Measurements from ENCODE around the gene DPT.

The DPT gene

DNA sequence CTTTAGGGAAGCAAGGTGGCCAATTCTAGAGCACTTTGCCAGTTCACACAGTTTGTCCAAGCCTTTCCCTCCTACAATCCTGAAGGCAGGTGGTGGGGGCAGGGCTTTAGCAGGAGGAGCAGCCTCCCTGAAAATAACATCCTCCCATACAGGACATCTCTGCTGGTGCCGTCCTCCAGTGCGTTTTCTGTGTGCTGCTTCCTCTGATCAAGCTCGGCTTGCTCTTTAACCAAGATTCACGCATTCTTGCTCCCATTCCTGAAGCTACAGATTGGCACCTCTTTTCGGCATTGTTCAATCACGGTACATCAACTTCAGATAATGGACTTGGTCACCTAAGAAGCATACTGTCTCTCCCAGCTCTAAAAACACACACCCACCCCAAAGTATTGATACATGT is 7.5 kb upstream of the DPT start:
- no peak for DNase-seq (ENCODE audit: low read depth in 2 of 3, low spot score in 1 of 3)

DNA sequence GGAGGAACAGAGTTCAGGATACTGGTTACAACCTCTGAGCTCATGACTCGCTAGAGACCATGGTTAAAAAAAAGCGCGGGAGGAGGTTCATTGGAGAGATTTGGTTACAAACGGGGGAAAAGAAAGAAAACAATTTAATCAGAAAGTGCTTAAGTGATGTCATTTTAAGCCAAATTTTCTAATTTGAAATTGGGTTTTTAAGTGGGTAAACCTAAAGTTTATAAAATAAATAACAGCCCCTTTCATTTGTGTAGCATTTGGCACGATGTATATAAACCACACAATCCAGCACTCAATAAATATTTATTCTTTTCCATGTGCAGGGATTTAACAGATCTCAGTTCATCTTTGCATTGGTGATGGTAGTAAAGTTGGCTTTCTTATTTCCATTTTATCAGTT is 7.0 kb upstream of the DPT start:
- DNase-seq (ENCODE audit: low read depth in 2 of 3, low spot score in 1 of 3), result no peak

DNA sequence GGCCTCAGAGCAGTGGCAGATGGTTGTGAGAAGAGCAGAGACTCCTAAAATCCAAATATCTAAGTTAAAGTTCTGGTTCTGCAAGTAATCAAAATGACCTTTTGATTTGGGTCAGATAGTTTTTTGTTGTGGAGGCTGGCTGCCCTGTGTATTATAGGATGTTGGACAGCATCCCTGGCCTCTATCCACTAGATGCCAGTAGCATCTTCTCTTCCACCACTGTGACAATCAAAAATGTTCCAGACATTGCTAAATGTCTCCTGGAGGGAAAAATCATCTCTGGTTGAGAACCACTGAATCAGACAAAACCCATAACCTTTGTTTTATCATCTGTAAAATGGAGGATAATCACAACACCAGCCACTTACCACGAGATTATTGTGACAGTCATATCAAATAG is 5.9 kb upstream of the DPT start:
- DNase-seq (ENCODE audit: low read depth in 2 of 3, low spot score in 1 of 3), result no peak

DNA sequence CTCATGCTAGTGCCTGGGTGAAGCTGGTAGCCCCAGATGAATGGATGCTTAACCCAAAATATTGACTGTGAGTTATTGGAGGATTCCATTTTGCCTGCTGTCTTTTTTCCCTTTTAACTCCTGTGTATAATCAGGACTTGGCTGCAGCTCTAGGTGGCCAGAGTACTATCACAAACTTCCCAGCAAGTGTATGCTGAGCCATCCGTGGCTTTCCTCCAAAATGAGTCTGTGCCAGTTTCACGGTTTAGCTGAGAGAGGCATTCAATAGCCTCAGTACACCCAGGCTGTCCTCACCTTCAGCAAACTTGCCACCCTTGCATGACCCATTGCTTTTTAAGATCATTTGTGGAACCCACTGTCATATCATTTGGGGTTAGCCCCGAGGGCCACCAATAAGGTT is 5.3 kb upstream of the DPT start:
- no peak for DNase-seq (ENCODE audit: low read depth in 2 of 3, low spot score in 1 of 3)

DNA sequence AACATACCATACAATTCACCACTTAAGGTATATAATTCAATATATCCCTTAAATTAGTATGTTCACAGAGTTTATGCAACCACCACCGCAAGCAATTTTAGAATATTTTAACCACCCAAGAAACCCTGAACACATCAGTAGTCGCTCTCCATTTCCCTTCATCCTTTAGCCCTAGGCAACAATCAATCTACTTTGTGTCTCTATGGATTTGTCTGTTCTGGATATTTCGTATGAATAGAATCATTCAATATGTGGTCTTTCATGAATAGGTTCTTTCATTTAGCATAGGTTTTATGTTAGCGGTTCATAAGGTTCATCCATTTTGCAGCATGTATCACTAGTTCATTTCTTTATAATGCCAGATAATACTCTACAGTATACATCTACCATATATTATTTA is 4.2 kb upstream of the DPT start:
- DNase-seq (ENCODE audit: low read depth in 2 of 3, low spot score in 1 of 3), result no peak

DNA sequence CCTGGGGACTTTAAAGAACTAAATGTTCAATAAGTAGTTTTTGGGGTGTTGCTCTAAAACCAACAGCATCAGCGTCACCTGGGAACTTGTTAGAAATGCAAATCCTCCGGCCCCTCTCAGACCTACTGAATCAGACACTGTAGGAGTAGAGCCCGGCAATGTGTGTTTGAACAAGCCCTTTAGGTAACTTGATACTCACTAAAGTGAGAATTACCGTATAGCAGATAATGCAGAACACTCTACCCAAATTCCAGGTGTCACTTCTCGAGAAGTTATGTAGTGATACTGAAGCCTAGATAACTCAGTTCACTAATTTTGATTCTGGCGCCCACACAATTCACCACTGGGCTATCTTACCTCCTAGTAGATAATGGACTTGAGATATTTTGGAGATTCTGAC is 3.7 kb upstream of the DPT start:
- DNase-seq (ENCODE audit: low read depth in 2 of 3, low spot score in 1 of 3), result no peak

DNA sequence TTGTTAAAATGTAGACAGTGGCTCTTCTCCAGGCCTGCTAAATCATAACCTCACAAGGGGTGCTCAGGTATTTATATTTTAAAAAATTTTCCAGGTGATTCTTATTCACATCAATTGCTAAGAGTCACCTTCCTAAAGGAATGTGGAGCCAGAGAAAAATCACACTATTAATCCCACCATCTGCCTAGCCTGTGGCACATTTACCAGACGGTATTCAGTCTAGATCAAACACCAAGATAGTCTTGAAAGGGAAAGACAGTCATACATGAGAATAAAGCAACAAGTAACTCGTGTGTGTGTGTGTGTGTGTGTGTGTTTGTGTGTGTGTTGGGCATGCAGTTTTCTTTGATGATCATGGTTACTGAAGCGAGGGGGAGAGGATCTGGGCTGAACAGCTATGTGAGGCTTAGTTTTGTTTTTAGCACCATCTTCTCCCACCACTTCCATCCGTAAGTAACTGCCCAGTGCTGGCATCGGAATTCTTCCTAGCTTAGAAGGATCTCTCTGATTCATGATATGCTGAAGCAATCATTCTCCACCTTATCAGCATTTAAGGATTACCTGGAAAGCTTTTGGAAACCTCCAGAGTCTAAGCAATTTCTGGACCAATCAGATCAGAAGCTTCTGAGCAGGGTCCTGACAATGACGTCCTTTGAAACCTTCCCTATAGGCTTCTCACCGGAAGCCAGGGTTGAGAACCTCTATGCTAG is 2.4 kb upstream of the DPT start:
- no peak for DNase-seq (ENCODE audit: low read depth in 2 of 3, low spot score in 1 of 3)

DNA sequence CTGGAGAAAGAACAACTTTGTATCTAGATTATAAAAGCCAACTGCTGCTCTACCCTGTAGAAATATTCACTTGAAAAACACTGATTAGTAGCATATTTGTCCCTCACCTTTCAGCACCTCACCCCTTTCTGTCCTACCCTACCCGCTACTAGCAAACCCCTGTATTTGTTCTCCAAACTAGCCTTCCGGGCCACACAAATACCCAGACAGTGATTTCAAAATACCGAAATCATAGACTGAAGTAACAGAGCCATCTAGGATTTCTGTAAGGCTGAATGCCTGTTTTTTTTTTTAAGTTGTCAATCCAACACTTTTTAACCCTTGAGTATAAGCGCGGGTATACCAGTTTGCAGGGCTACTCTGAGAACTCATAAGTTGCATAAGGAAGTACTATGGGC is 398 bp upstream of the DPT start:
- no peak for DNase-seq (ENCODE audit: low read depth in 2 of 3, low spot score in 1 of 3)

DNA sequence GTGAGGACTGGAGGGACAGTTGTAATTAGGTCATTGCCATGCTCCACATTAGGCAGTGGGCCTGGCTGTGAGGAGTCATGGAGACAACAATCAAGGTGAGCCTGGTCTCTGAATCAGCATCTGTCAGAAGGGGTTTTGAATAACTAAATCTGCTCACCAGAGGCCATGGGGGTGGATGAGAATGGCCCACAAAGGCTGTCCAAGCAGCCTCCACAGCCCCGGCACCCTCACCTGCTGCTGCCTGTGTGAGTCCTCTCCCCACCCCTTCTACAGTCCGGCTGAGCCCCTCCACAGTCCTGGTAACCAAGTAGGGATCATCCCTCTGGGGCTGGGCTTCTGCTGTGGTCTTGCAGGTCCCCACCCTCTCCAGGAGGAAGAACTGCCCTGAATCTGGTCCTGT is 2.3 kb downstream of the DPT start:
- no peak for DNase-seq (ENCODE audit: low read depth in 2 of 3, low spot score in 1 of 3)

DNA sequence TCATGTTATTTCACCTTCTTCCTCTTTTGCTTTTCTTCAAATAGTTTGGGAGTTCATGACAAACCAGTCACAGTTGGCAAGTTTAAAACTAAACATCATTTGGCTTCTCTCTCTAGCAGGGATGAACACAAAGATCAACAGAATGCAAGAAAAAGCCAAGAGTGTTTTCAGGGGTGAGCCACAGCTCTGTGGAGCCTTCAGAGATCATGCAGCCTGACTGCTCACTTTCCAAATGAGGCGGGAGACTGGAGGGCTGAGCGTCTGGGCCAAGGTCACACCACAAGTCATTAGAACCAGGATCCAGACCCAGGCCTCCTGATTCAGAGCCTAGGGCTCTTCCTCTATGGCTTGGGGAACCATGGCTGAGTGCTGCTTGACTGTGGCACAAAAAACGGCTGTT is 2.7 kb downstream of the DPT start:
- DNase-seq (ENCODE audit: low read depth in 2 of 3, low spot score in 1 of 3), result no peak

DNA sequence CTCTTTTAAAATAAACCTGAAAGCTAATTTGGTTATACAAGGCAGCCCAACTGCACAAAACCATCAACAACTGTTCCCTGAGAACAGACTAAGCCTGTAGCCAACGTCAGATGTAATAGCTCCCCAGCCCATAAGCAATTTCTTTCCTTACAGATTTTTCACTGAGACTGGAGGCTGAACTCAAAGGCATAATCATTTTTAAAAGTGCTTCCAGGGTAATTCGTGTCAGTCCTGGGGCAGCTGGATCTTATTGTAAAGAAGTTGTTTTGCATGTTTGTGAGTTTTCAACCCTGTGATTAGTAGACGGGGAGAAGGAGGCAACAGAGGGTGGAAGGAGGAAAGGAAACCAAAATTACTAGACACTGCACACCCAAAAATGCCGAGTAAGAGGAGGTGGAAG is 3.2 kb downstream of the DPT start:
- DNase-seq (ENCODE audit: low read depth in 2 of 3, low spot score in 1 of 3), result no peak

DNA sequence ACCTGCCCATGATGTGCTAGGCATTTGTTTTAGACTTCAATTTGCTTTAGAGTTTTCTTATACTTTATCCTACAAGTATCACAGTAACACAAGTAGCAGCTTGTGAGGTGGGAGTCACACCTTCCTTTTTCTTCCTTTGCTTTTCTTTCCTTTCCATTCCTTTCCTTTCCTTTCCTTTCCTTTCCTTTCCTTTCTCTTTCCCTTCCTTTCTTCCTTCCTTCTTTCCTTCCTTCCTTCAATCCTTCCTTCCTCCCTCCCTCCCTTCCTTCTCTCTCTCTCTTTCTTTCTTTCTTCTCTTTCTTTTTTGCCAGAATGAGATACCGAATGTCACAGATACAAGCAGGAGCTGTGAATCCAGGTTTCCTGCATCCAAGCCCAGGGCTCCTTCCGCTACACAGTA is 3.9 kb downstream of the DPT start:
- DNase-seq (ENCODE audit: low read depth in 2 of 3, low spot score in 1 of 3), result no peak

DNA sequence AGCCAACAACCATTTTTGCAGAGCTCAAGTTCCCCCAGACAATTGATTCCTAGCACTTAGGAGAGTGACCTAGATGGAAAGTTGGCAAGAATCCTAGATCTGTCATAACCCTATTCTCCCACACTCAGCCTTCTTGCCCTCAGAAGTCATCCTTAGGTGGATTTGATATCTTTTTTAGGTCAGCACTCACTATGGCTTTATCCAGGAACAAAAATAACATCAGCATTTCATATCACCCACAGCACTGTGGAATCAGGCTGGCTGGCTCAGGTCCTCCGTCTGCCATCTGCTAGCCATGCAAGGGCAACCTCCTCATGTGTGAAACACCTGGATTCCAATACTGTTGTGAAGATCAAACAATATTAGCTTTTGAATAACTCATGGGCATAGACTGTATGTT is 6.0 kb downstream of the DPT start:
- no peak for DNase-seq (ENCODE audit: low read depth in 2 of 3, low spot score in 1 of 3)

DNA sequence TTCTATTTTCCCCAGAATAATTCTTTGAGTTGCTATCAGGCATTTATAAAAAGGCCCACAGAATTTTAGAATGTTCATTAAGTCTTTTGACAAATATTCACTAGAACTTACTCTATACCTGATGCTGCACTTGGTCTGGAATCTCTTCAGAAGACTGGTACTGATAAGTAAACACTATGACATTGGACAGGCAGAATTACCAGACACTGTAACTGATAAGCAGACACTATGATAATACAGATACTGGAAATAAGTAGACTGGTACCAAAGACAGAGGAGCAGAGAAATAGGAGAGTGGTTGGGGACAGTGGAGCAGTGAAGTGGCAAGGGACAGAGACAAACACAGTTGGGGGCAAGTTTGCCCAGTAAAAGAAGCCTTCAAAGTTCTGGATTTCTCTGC is 8.2 kb downstream of the DPT start:
- no peak for DNase-seq (ENCODE audit: low read depth in 2 of 3, low spot score in 1 of 3)

DNA sequence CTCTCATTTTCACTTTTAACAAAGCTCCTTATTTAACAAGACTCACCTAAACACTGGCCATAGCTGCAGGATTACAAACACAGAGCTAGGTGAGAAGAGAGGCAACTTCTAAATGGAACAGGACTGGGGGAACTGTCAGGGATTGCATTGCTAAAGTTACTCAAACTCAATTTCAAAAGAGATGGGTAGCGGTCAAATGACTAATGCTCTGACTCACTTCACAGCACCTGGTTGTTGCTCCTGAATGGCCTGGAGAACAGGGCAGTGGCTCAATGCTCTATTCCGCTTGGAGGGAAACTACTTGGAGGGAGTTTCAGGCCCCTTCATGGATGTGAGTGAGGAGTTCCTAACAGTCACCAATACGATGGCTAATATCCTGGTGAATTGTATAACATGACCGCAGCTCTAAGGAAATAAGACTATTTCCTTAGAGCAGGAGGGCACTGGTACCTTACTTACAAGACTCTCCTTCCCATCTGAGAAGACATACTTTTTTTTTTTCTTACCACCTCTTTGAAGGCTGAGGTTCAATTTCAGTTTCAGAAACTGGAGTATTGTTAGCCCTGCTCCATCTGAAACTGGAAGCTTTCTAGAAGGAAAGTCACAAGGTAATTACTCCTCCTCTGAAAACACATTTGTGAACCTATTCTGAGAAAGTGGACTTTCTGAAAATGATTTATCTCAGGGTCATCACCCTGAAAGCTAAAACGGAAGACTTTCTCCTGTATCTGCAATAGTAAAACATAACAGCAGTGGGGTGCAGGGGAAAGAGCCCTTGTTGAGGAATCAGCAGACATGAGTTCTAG is 9.5 kb downstream of the DPT start:
- no peak for DNase-seq (ENCODE audit: low read depth in 2 of 3, low spot score in 1 of 3)

DNA sequence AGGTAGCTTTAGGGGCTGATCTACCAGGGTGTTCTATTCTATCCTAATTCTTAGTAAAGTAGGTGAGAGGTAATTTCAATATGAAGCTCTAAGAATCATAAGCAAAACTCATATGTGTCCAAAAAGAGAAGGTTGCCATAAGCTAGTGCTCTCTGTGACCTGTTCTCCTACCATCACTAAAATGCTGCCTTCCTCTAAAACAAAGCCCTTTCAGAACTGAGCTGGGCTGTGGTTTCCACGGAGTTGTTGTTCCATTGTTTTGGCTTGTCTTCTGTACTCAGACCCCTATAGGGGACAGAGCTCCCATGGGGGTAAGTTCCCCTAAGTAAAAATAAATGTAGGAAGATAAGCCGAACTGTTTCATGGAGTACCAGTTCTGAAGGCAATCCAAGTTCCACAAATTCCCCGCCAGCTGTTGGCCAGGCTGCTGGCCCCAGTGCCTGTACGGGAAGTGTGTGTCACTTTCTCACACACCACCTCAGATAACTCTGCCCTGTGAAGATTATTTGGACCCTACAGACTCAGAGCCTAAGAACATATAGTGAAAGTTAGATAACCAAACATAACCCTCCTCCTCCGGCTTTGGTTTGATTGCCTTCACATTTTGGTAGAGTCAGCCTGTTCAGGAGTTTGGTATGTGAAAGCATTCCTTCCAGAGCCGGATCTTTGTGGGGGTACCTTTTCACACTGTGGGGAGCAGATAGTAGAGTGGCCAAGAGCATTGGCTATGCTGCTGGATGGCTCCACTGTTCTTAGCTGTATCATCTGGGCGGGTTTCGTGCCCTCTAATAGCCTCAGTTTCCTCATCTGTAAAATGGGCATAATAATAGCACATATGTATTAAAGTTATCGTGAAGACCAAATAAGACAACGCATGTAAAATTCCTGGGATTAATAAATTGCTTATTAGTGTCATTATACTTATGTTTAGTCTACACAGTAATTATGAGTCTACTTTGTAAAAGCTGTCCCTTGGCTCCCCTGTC is 10.8 kb downstream of the DPT start:
- DNase-seq (ENCODE audit: low read depth in 2 of 3, low spot score in 1 of 3), result no peak

DNA sequence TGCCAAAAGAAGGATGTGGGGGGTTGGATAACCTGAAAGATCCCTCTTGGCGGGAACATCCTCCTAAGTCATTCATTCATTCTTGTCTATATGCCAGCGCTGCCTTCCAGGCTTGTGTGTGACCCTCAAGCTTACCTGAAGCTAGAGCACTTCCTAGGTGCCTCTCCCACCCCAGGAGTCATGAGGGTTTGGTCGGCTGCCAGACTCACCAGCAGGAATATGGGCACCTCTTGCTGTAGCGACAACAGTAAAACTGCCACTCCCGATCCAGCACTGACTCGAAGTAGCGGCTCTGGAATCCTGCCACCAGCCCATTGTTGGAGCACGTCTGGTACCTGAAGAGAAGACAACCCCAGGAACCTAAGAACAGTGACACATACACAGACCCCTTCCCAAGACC is 15.0 kb downstream of the DPT start:
- DNase-seq (ENCODE audit: low read depth in 2 of 3, low spot score in 1 of 3), result no peak

DNA sequence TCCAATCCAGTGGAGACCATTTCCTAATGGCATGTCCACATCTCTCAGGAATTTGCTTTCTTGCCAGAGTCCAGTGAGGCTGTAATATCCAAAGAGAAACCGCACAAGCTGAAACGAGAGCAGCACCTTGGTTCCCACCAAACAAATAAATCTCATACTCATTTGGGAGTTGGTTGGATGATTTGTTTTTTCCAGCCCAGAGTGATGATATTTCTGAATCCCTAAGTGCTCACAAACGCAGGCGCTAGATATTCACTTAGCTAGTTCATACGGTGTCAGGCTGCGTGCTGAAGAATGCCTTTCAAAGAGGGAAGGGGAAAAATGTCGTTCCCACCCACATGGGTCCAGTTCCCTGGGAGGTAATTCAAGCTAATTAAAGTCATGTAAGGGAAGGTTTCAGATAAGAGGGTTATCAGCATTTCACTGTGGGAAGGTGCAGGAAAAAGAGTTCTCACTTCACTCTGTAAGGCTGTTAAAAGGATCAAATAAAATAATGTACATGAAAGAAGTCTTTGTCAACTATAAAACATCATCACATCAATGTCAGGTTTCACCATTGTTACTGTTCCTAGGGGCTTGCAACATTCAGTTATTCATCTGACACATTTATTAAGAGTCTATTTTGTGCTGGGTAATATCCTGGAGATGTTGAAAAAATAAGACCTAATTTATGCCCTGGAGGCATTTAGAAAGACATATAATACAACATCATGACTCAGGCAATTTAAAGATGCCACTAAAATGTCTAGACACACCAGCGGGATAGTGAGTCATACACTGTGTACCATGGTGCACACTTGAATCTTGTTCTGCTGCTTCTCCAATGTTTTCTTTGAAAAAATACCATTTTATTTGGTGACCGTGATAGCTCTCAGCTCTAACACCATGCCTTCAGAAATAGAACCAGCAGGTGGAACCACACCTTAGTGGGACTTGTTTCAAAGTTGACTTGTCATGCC is 19.3 kb downstream of the DPT start:
- no peak for DNase-seq (ENCODE audit: low read depth in 2 of 3, low spot score in 1 of 3)

DNA sequence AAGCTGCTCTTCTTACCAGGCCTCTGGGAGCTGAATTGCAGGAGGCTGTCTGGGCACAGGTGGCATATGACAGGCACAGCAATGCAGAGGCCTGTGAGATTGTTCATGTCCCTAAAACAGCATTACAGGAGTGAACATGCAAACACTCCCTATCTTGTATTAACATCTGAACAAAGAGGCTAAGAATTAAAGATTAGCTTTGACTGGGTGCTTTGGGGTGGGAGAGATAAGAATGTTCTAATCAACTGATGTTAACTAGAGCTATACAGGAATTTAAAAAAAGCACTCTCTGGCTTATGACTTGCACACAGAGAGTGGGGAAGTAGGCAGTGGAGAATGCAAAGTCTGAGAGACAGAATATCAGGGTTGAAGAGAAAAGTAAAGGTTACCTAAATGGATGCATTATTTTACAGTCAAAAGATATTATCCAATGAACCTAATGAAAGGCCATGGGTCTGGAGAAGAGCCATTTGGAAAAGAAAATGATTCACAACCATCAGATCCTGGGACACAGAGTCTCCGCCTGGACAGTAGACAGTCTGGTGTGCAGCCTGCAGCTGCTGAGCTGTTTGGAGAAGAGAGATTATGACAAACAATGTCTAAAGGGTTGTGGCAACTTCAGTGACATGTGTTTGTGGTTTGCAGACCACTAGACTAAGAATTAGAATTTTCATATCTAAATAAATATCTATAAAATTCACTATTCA is 20.2 kb downstream of the DPT start:
- no peak for DNase-seq (ENCODE audit: low read depth in 2 of 3, low spot score in 1 of 3)

DNA sequence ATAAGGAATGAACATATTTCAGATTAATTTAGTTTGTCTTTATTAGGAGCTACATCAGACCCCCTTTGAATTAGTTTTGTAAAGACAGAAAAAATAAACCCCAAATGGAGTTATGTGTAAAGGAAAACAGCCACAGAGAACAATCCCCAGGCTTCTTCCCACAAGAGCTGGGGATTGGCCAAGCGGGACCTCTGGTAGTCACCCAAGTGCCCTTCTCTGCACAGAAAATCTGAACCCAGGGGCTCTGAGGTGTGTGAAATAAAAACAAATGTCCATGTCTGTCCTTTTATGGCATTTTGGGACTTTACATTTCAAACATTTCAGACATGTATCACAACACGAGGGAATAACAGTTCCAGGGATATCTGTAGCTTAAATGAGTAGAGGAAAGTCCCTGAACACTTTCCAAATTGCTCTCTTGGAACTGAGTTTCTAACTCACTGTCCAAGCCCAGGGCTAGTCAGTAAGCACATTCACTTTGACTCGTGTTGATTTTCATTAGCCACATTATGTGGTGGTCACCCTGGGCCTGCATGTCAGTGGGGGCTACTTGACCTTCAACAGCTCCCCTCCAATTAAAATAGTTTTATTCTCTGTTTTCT is 22.5 kb downstream of the DPT start:
- DNase-seq (ENCODE audit: low read depth in 2 of 3, low spot score in 1 of 3), result no peak
